T-helper 1 cell treated with Interleukin-12 subunit alpha and Interleukin-12 subunit beta and Interleukin-4 antibody, amounts not matched to agents 30 ng/mL and 1 ng/mL, for 36 hours (primary cell): ENCODE results near the gene RAMP1. TPM values are rescaled to one million over a fixed set of nuclear protein-coding genes. Genes with fewer than 3 reads are reported as not detected.

Experiments
- intact Hi-C: fragments of 100-400 bp; cut with micrococcal nuclease; formaldehyde crosslinking; loops from one replicate; pipeline ENCODE4 v1.15.1; 2024
- total RNA-seq: library from RNA; stranded (reverse); gene quantifications from 2 replicates; pipeline ENCODE4 v1.2.3, GENCODE V29; 2022

The RAMP1 gene
- total RNA-seq, 1 donor from 2014 or later: 11.8 TPM

DNA sequence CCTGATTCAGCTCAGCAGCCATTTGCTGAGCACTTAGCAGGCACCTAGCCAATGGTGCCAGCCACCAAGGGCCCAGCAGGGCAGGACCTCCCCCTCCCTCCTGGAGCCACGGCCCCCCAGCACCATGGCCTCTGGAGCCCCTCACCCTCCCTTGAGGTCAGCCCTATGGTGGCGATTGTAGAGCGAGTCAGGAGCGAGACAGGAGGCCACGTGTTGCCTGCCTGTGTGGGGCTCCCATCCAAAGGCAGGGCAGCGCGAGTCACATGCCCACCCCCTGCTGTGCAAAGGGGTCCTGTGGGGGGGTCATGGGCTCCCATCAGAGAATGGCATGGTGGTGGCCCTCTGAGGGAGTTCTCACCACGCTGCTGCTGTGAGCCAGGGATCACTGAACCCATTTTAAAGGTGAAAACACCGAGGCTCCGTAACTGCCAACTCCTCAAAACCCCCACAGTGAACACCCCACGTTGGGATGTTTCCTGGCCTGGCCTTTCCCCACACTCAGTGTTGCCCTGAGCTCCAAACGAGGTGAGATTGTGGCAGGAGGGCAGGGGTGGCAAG is 35.6 kb downstream of the RAMP1 start:
- intact Hi-C loops: loop anchor here (5.0 kb wide), 2 partner anchors 208 to 337 kb away; no protein-coding TSS in a partner anchor

DNA sequence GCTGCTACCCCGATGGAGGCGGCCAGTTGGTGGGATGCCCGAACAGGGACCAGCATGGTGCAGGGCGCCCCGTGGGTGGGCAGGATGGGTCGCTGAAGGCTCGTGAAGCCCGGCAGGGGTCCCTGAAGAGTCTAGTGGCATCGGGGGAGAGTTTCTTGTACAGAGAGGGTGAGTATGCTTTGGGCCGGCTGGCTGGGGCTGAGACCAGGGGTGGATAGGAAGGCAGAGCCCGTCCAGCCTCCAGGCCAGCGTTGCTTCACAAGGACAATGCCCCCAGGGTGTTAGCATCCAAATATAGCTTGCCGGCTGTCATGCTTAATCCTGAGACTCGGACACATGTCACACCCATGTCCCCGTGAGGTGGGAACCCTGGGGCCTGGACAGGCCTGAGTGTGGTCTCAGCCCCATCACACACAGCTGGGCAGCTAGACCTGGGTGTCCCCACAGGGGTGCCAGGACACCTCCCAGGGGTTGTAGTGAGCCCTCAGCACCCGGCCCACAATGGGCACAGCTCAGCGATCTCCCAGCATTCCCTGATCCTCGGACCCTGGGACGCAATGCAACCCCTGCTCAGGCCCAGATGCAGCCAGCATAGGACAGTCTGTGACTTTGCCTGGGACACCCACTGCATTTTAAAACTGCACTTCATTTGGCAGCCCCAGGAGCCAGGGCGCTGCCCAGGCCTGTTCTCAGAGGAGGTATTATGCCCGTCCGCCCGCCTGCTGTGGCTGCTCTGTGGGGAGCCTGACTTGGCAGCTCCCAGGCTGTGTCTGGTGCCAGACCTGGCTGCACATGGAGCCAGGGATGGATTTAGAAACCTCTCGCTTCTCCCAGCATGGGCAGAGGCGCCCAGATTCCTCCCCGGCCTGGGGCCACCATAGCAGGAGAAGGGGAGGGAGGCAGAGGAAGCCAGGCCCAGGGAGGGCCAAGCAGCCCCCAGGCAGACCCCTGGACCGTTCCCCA is 36.4 kb downstream of the RAMP1 start:
- intact Hi-C loops: loop anchor here (5.0 kb wide), 2 partner anchors 209 to 336 kb away; no protein-coding TSS in a partner anchor

DNA sequence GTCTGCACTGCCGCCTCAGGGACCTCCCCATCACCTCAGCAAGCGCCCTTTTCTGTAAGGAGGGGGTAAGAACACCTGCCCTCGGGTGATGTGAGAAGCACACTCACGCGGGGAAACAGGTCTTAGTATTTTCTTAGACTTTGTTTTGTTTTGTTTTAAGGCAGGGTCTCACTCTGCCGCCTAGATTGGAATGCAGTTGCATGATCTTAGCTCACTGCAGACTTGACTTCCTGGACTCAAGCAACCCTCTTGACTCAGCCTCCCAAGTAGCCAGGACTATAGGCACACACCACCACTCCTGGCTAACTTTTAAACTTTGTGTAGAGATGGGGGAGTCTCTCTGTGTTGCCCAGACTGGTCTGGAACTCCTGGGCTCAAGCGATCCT is 37.1 kb downstream of the RAMP1 start:
- intact Hi-C loops: loop anchor here (5.0 kb wide), 2 partner anchors 209 to 336 kb away; no protein-coding TSS in a partner anchor

DNA sequence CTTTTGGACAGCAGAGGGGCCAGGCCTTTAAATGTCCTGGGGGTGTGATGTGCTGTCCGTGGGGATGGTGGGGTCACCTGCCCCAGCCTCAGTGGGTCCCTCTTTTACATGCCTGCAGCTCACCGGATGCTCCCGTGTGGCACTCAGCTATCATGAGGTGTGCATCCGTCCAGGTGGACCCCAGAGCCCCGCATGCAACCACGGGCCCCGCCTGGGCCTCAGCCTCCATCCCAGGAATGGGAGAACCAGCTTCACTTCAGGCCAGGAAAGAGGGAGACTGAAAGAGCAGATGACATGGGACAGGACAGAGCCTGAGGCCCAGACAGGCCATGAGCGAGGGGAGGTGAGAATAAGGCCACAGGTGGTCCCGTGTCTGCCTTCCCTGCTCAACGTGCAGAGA is 37.5 kb downstream of the RAMP1 start:
- intact Hi-C loops: loop anchor here (5.0 kb wide), 2 partner anchors 210 to 335 kb away; no protein-coding TSS in a partner anchor

DNA sequence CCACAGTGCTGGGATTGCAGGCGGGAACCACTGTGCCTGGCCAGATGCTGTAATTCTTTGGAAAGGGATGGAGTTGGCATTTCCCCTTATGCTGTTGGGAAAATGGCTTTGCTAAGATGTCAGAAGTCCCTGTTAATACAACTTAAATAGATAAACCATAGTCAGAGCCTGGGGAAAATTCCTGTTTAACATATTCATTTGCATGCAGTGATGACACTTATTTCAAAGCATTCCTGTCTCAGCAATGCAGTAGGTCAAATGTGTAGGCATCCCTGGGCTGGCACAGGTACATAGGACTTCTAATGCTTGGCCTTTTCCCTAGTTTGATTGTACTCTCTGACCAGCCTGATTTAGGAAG is 38.6 kb downstream of the RAMP1 start:
- intact Hi-C loops: loop anchor here (1.0 to 5.0 kb wide), 6 partner anchors 25 to 334 kb away; partner anchors contain the start of gene SCLY

DNA sequence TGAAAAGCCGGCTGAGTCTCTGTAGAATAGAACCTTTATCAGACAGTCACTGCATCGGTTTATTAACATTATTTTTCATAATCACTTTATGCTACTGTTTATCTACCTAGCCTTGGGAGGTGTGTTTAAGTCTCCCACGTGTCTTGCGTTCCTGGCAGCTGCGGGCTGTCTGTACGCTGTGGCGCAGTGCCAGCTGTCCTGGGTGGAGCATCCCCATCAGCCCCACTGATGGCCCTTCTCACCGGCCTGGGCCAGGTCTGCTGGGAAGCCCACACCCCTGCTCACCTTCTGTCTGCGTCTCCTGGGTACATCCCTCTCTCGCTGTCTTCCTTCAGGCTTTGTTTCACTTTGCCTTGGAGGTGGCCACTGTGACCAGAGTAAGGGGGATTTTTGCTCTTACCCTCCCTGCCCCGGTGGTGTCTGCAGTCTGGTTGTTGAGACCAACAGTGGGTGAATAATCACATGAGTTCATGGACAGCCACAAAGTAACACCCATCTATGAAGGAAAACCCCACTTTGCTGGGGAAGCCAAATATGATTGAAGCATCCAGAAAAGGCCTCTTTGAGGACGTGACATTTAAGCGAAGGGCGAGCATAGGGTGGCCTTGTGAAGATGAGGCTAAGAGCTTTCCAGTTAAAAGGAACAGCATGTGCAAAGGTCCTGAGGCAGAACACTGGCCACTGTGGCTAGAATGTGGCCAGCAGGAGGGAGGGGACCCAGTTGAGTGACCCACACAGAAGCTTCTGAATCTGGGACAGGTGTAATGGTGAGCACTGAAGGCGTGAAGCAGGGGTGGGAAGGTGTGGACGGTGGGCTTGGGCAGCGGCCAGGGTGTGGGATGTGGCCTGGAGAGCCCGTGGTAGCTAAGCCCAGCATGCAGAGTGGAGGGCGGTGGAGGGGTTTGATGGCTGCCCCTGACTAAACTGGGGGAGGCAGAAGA is 41.7 kb downstream of the RAMP1 start:
- intact Hi-C loops: no loop called here

DNA sequence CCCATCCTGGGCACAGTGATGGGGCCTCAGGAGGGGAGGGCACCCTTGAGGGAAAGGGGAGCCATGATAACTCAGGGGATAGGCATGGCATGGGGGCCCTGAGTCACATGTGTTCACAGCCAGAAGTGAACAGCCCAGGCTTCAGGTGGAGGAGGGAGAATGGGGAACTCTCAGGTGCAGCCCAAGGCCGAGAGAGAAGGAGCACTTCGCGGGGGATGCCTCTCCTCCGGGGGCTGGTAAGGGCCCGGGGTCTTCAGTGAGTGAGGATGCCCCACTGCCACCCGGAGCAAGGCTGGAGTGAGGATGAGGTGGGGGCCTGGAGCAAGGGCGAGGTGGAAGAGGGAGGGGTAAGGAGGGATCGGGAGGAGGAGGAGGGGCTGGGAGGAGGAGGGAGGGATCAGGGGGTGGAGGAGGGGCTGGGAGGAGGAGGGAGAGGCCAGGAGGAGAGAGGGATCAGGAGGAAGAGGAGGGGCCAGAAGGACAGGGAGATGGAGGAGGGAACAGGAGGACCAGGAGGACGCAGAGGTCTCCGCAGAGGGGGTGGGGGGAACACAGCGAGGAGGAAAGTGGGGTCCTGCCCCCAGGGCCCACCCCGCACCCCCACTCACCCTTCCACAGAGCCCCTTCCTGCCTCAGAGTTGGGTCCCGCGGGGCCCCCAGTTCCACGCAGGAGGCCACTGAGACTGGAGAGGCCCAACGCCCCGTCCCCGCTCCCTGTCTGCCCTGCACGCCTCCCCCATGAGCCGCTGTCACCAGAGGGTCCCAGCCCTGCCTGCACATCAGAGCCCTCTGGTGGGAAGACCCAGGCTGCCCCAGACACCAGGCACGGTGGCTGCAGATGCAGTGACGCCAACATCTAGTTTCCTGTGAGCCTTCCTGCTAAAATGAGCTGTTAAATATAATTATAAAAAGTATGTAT is 42.8 kb downstream of the RAMP1 start:
- intact Hi-C loops: no loop called here

DNA sequence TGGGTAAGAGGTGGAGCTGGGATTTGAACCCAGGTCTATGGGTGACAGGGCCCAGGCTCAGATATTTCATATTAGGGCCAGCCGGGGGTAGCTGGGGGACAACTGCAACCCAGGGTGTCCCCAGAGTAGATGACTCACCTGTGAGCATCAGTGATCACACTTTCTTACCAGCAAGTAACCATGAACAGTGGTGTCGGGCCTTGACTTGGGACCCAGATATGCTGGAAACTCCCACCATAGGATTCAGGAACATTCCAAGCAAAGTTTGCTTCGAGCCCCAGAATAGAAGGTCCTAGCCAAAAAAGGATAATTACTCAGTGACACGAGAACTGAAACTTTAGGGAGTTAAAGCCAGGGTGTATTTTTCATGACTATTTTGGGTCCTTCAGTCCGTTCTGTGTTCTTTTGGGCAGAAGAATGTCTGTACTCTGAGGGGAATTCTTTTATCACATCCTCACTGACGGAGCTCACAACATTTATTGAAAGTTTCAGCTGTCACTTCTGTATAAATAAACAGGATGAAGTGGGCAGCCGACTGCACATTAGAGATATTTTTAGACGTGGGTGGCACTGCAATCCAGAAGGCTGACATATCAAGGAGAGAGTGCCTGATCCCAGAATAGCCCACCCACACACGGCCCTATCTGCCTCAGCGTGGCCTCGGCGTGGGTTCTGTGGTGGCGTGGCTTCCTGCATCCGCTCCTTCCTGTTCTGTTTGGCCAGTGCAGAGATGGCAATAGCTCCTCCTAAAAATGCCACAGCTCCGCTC is 45.6 kb downstream of the RAMP1 start:
- intact Hi-C loops: no loop called here

DNA sequence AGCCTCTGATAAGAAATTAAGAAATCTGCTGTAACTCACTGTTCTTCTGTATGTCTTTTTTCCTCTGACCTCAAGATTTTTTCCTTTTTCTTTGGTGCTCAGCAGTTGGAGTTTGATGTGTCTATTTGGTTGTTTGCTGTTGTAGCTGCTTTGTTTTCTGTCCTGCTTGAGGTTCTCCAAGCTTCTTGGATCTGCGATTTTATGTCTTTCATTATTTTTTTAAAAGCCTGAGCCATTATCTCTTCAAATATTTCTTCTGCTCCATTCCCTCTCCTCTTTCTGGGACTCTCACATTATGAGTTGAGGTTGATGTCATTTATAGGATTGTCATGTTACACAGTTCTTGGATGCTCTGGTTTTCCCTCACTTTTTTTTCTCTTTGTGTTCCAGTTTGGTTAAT is 47.7 kb downstream of the RAMP1 start:
- intact Hi-C loops: loop anchor here (2.0 kb wide), 1 partner anchor 16 kb away; no protein-coding TSS in a partner anchor

DNA sequence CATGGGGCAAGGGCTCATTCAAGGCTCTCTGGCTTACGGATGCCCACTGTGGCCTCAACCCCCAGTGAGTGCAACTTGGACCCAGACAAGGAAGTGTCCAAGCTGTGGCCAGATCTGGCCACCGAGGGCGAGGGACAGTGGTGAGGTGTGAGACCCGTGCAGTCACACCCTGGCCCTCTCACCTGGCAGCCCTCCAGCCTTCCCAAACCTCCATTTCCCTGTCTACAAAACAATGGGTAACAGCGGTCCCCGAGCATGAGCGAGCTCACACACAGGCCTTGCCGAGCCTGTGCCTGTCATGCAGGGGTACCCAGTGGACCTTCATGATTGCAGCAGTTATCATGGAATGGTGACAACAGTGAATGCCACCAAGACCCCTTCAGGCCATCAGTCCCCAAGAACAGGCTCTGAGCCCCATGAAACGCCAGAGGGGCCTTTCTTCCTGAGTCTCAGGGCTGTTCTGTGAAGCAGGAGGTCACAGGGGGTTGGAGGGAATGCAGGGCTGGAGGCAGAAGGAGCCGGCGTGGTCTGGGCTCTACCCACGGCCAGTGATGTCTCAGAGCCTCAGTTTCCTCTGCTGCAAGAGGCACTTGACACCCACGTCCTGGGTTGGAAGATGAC is 49.8 kb downstream of the RAMP1 start:
- intact Hi-C loops: no loop called here

DNA sequence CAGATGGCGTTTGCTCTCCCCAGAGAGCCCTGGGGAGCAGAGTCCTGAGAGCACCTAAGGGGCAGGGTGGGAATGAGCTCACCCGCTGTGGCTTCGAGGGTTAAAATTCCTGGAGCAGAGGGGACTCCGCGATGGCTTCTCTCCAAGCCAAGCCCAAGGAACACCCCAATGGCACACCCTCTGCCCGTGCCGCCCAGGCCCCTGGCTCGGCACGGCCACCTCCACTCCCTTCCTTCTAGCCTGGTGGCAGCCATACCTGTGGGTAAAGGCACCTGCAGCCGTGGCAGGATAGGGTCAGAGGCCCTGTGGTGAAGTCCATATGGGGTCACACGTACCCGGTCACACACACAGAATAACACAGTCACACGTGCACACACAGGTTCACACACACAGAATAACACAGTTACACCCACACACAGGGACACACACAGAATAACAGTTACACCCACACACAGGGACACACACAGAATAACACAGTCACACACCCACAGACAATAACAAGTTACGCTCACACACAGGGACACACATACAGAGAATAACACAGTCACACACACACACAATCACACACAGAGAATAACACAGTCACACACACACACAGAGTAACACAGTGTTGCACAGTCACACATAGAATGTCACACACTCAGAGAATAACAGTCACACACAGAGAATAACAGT is 50.5 kb downstream of the RAMP1 start:
- intact Hi-C loops: no loop called here

DNA sequence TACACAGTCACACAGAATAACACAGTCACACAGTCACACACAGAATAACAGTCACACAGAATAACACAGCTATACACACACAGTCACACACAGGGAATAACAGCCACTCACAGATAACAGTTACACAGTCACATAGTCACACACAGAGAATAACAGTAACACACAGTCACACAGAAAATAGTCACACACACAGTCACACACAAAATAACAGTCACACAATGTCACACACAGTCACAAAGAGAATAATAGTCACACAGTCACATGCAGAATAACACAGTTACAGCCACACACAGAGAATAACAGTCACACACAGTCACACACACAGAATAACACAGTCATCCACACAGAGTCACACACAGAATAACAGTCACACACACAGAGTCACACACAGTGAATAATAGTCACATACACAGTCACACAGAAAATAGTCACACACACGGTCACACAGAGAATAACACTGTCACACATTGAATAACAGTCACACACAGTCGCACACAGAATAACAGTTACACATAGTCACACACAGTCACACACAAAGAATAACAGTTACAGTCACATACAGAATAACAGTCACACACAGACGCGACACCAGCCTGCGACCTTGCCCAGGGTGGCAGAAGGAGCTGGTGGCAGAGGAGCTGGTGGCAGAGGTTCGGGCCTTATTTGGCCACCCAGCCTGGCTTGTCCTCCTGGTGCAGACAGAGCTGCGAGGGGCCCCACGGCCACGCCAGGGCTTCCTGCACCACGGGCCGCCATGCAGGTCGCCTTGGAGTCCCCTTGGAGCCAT is 51.3 kb downstream of the RAMP1 start:
- intact Hi-C loops: no loop called here

DNA sequence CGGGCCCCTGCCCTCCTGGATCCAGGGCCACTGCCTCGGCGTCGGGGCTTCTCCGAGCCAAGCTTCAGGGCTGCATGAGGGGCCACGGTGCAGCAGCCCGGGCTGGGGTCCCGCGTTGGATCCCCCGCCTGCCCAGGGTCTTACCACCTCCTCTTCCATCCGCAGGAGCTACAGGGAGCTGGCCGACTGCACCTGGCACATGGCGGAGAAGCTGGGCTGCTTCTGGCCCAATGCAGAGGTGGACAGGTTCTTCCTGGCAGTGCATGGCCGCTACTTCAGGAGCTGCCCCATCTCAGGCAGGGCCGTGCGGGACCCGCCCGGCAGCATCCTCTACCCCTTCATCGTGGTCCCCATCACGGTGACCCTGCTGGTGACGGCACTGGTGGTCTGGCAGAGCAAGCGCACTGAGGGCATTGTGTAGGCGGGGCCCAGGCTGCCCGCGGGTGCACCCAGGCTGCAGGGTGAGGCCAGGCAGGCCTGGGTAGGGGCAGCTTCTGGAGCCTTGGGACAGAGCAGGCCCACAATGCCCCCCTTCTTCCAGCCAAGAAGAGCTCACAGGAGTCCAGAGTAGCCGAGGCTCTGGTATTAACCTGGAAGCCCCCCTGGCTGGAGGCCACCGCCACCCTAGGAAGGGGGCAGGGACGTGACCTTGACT is 52.1 kb downstream of the RAMP1 start:
- intact Hi-C loops: no loop called here

DNA sequence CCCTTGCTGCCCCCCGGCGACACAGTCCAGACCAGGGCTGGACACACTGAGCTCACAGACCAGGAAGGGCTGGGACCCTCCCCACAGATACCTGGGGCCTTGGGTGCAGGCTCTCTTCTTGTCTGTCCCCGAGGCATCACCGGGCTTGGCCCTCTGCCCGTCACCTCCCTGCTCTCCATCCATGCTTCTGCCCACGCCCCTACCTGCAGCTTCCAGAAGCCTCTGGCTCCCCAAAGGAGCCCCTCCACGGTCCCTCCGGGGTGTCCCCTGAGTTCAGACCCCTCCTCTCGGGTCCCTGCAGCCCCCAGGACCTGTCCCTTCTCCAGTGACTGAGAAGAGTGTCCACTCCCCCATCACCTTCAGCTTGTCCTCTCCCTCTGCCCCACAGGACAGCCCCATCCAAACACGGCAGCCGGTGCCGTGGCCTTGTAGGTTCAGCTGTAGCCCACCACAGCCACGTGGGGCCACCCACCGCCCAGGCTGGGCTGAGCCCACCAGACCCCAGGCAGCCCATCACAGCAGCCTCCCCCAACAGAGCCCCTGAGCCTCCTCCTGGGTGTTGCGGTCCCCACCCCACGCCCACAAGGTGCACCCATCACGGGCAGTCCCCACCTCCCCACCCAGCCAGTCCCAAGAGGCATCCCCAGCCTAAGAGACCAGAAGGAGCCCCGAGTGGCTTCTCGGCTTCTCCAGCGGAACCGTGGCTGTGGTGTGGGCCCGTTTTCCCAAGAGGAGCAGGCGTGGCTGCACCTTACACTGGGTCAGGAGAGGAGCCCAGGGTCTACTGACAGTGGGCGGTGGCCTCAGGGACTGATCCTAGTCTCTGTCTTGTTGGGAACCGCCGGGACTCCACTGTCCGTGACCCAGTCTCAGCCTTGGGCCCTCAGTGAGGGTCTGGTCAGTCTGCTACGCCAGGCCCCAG is 53.1 kb downstream of the RAMP1 start:
- intact Hi-C loops: no loop called here

DNA sequence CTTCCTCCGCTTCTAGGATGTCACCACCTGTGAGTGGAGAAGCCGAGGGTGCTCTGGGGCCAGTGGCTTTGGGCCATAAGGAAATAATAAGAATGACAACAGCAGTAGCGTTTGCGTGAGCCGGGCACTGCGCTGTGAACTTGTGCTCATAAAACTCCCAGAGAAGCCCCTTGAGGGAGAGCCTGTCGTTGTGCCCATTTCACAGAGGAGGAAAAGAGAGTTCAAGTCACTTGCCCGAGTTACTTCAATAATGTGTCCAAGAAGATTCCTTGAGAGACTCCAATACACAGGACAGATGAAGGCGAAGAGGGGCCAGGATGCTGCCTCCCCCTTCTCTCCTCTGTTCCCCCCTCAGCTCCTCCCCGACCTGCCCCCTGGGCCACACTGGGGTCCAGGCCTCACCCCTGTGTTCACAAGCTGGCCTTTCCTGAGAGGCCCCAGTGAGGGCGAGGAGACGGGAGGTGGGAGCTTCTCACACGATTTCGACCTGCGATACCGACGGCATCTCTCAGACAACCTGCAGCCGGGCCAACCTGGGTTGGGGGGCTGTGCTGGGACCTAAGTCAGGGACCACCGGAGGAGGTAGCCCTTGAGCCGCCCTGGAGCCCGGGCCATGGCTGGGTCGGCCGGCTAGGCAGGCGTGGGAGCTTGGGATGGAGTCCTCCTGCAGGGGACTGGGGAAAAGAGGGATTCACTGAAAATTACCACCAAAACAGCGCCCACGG is 53.9 kb downstream of the RAMP1 start:
- intact Hi-C loops: no loop called here
